ENCODE data around the gene CDH4.

GRCh38 chr20:61964675-61965605, 712.9 kb downstream of the CDH4 start:
- TF ChIP-seq POLR2AphosphoS5 (IDR thresholded peaks at IDR 0.05) = no peak
- TF ChIP-seq CTCF (IDR thresholded peaks at IDR 0.05) = no peak
- TF ChIP-seq POLR2A (IDR thresholded peaks at IDR 0.05) = no peak

Data from prostate gland (tissue), 2 donors.